ENCODE data around the gene PIEZO2. TPM values are rescaled to one million over a fixed set of nuclear protein-coding genes. Genes with fewer than 3 reads are reported as not detected.

Gene PIEZO2
- total RNA-seq, 1 donor from 2014 or later: 50.1 TPM

- Mint-ChIP-seq H3K27me3 (ENCODE audit: unreplicated experiment) (no peaks in the 10 kb centered on the region), H3K27ac (ENCODE audit: unreplicated experiment) (no peak overlapping the region), H3K4me3 (ENCODE audit: unreplicated experiment) (no peak overlapping the region), H3K36me3 (ENCODE audit: unreplicated experiment) (peaks cover 12% of the 10 kb centered on the region), H3K9me3 (ENCODE audit: unreplicated experiment) (peaks cover 2% of the 10 kb centered on the region), H3K4me1 (ENCODE audit: low read depth, unreplicated experiment) (no peaks in the 10 kb centered on the region)
- TF ChIP-seq, protein P1, sequence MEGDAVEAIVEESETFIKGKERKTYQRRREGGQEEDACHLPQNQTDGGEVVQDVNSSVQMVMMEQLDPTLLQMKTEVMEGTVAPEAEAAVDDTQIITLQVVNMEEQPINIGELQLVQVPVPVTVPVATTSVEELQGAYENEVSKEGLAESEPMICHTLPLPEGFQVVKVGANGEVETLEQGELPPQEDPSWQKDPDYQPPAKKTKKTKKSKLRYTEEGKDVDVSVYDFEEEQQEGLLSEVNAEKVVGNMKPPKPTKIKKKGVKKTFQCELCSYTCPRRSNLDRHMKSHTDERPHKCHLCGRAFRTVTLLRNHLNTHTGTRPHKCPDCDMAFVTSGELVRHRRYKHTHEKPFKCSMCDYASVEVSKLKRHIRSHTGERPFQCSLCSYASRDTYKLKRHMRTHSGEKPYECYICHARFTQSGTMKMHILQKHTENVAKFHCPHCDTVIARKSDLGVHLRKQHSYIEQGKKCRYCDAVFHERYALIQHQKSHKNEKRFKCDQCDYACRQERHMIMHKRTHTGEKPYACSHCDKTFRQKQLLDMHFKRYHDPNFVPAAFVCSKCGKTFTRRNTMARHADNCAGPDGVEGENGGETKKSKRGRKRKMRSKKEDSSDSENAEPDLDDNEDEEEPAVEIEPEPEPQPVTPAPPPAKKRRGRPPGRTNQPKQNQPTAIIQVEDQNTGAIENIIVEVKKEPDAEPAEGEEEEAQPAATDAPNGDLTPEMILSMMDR (IDR thresholded peaks at IDR 0.05; ENCODE audit: partially characterized antibody, unreplicated experiment): no peak
- DNase-seq: no peak
Measured at GRCh38 chr18:11064727-11065460, 84.5 kb downstream of the PIEZO2 start.

GRCh38 chr18:11064106-11064505 lies 85.3 kb downstream of the PIEZO2 start:
- no peaks in the 10 kb centered on the region for H3K4me1 Mint-ChIP-seq (ENCODE audit: low read depth, unreplicated experiment)
- H3K4me3 Mint-ChIP-seq (ENCODE audit: unreplicated experiment): no peak overlapping the region
- peaks cover 14% of the 10 kb centered on the region for H3K36me3 Mint-ChIP-seq (ENCODE audit: unreplicated experiment)
- peaks cover 1% of the 10 kb centered on the region for H3K27me3 Mint-ChIP-seq (ENCODE audit: unreplicated experiment)
- DNase-seq: no peak
- no peak overlapping the region for H3K27ac Mint-ChIP-seq (ENCODE audit: unreplicated experiment)
- TF ChIP-seq, protein P1 (IDR thresholded peaks at IDR 0.05; ENCODE audit: partially characterized antibody, unreplicated experiment): no peak
- peaks cover 2% of the 10 kb centered on the region for H3K9me3 Mint-ChIP-seq (ENCODE audit: unreplicated experiment)

DNA sequence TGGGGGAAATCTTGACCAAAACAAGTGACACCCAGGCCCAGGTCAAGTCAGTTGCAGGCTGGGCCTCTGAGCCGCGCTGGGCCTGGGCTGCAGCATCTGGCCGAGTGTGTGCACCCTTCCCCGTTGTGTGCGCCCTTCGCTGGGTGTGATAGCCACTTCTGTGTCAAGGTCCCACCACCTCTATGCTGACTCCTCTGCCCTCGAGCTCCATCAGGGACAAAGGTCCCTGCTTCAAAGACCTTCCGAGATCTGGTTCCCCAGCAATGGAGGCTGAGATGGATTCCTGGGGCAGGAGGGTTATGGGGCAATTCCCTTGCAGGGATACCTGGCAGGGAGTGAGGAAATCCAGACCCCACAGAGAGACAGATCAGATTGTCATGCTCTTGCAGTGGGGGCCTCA lies 93.6 kb downstream of the PIEZO2 start:
- H3K27me3 Mint-ChIP-seq (ENCODE audit: unreplicated experiment): peaks cover 2% of the 10 kb centered on the region
- peaks cover 2% of the 10 kb centered on the region for H3K4me1 Mint-ChIP-seq (ENCODE audit: low read depth, unreplicated experiment)
- H3K4me3 Mint-ChIP-seq (ENCODE audit: unreplicated experiment): no peak overlapping the region

GRCh38 chr18:11054497-11054896 lies 94.9 kb downstream of the PIEZO2 start:
- Mint-ChIP-seq H3K4me1 (ENCODE audit: low read depth, unreplicated experiment) (peaks cover 2% of the 10 kb centered on the region), H3K9me3 (ENCODE audit: unreplicated experiment) (no peaks in the 10 kb centered on the region), H3K27me3 (ENCODE audit: unreplicated experiment) (peaks cover 2% of the 10 kb centered on the region), H3K36me3 (ENCODE audit: unreplicated experiment) (peaks cover 12% of the 10 kb centered on the region), H3K27ac (ENCODE audit: unreplicated experiment) (no peak overlapping the region), H3K4me3 (ENCODE audit: unreplicated experiment) (no peak overlapping the region)
- TF ChIP-seq, protein P1 (IDR thresholded peaks at IDR 0.05; ENCODE audit: partially characterized antibody, unreplicated experiment): no peak
- no peak for DNase-seq

More for the DNA sequence above, 93.6 kb downstream of the PIEZO2 start:
- TF ChIP-seq, protein P1 (IDR thresholded peaks at IDR 0.05; ENCODE audit: partially characterized antibody, unreplicated experiment): no peak
- H3K9me3 Mint-ChIP-seq (ENCODE audit: unreplicated experiment): peaks cover 2% of the 10 kb centered on the region
- no peak for DNase-seq
- H3K36me3 Mint-ChIP-seq (ENCODE audit: unreplicated experiment): peaks cover 13% of the 10 kb centered on the region
- no peak overlapping the region for H3K27ac Mint-ChIP-seq (ENCODE audit: unreplicated experiment)

GRCh38 chr18:11053293-11053692 lies 96.1 kb downstream of the PIEZO2 start:
- Mint-ChIP-seq H3K4me3 (ENCODE audit: unreplicated experiment) (no peak overlapping the region), H3K9me3 (ENCODE audit: unreplicated experiment) (no peaks in the 10 kb centered on the region), H3K36me3 (ENCODE audit: unreplicated experiment) (peaks cover 8% of the 10 kb centered on the region), H3K4me1 (ENCODE audit: low read depth, unreplicated experiment) (peaks cover 2% of the 10 kb centered on the region), H3K27ac (ENCODE audit: unreplicated experiment) (no peak overlapping the region), H3K27me3 (ENCODE audit: unreplicated experiment) (no peaks in the 10 kb centered on the region)
- no peak for DNase-seq
- TF ChIP-seq, protein P1 (IDR thresholded peaks at IDR 0.05; ENCODE audit: partially characterized antibody, unreplicated experiment): no peak

Measured in glutamatergic neuron (in vitro differentiated cells).